ENCODE results near the gene KCTD19.

Gene KCTD19

GRCh38 chr16:67342616-67343015 is 16.1 kb upstream of the KCTD19 start:
- H3K4me3 ChIP-seq (ENCODE audit: low read depth, low read length) = no peak overlapping the region
- POLR2A ChIA-PET = no interaction called here
- no peak for DNase-seq (ENCODE audit: low read depth, low spot score)
- CTCF ChIA-PET = no interaction called here
- TF ChIP-seq CTCF (IDR thresholded peaks at IDR 0.05; ENCODE audit: insufficient read depth, low read length, missing control alignments) = no peak

- no peak for TF ChIP-seq CTCF (IDR thresholded peaks at IDR 0.05; ENCODE audit: insufficient read depth, low read length, missing control alignments)
- H3K4me3 ChIP-seq (ENCODE audit: low read depth, low read length) = no peak overlapping the region
- CTCF ChIA-PET = no interaction called here
- POLR2A ChIA-PET = no interaction called here
- DNase-seq (ENCODE audit: low read depth, low spot score) = no peak
Observed at GRCh38 chr16:67341250-67341649, 14.7 kb upstream of the KCTD19 start.

GRCh38 chr16:67339453-67339852 is 12.9 kb upstream of the KCTD19 start:
- no peak for TF ChIP-seq CTCF (IDR thresholded peaks at IDR 0.05; ENCODE audit: insufficient read depth, low read length, missing control alignments)
- ChIA-PET POLR2A (no interaction called here), CTCF (interaction anchor here (0.8 to 5.3 kb wide), 20 partner anchors 8 to 142 kb away, joined by 3 to 65 read pairs (median 4); partner anchors contain the start of genes KCTD19 and LRRC36)
- no peak overlapping the region for H3K4me3 ChIP-seq (ENCODE audit: low read depth, low read length)
- DNase-seq (ENCODE audit: low read depth, low spot score) = no peak

- ChIA-PET POLR2A (no interaction called here), CTCF (interaction anchor here (0.6 to 5.3 kb wide), 2 partner anchors 10 to 76 kb away, joined by 5 to 23 read pairs; partner anchors contain the start of genes KCTD19 and LRRC36)
- no peak for DNase-seq (ENCODE audit: low read depth, low spot score)
- TF ChIP-seq CTCF (IDR thresholded peaks at IDR 0.05; ENCODE audit: insufficient read depth, low read length, missing control alignments) = no peak
- no peak overlapping the region for H3K4me3 ChIP-seq (ENCODE audit: low read depth, low read length)
Observed at GRCh38 chr16:67336648-67337047, 10.1 kb upstream of the KCTD19 start.

- no peak overlapping the region for H3K4me3 ChIP-seq (ENCODE audit: low read depth, low read length)
- ChIA-PET POLR2A (no interaction called here), CTCF (interaction anchor here (0.6 to 5.3 kb wide), 2 partner anchors 10 to 75 kb away, joined by 5 to 23 read pairs; partner anchors contain the start of genes KCTD19 and LRRC36)
- no peak for TF ChIP-seq CTCF (IDR thresholded peaks at IDR 0.05; ENCODE audit: insufficient read depth, low read length, missing control alignments)
- DNase-seq (ENCODE audit: low read depth, low spot score) = no peak
Observed at GRCh38 chr16:67336116-67336515, 9.6 kb upstream of the KCTD19 start.

GRCh38 chr16:67333315-67333714 is 6.8 kb upstream of the KCTD19 start:
- POLR2A ChIA-PET = no interaction called here
- no peak overlapping the region for H3K4me3 ChIP-seq (ENCODE audit: low read depth, low read length)
- TF ChIP-seq CTCF (IDR thresholded peaks at IDR 0.05; ENCODE audit: insufficient read depth, low read length, missing control alignments) = no peak
- CTCF ChIA-PET = interaction anchor here (0.8 to 1.4 kb wide), 2 partner anchors 17 to 73 kb away, joined by 3 to 4 read pairs; no protein-coding TSS in a partner anchor
- DNase-seq (ENCODE audit: low read depth, low spot score) = no peak
